VCaP (cell line): ENCODE results near the gene PDE4DIP.
"Not testable (repeated sequence)": the region's sequence is repeated elsewhere in the genome, so short reads cannot be mapped to it uniquely, and the experiment has no call there.

ENCODE experiments used
- H3K27ac ChIP-seq: fragments of 450-650 bp; 2 replicates; pipeline ENCODE4 v1.5.1; 2017

PDE4DIP gene

GRCh38 chr1:148874408-148875388 lies 30.5 kb downstream of the PDE4DIP start:
- H3K27ac ChIP-seq = not testable (repeated sequence)

- H3K27ac ChIP-seq = not testable (repeated sequence)
Measured at GRCh38 chr1:148879812-148880416, 35.7 kb downstream of the PDE4DIP start.

GRCh38 chr1:148881261-148881660 lies 37.0 kb downstream of the PDE4DIP start:
- not testable (repeated sequence) for H3K27ac ChIP-seq

- H3K27ac ChIP-seq = not testable (repeated sequence)
Measured at GRCh38 chr1:148885219-148885618, 41.0 kb downstream of the PDE4DIP start.

- not testable (repeated sequence) for H3K27ac ChIP-seq
Measured at GRCh38 chr1:148886293-148886692, 42.1 kb downstream of the PDE4DIP start.

- not testable (repeated sequence) for H3K27ac ChIP-seq
Measured at GRCh38 chr1:148888597-148888996, 44.4 kb downstream of the PDE4DIP start.

- H3K27ac ChIP-seq = not testable (repeated sequence)
Measured at GRCh38 chr1:148889267-148890074, 45.2 kb downstream of the PDE4DIP start.

GRCh38 chr1:148890075-148890568 lies 45.9 kb downstream of the PDE4DIP start:
- H3K27ac ChIP-seq = not testable (repeated sequence)

GRCh38 chr1:148894360-148895352 lies 50.4 kb downstream of the PDE4DIP start:
- H3K27ac ChIP-seq = not testable (repeated sequence)

GRCh38 chr1:148900026-148900425 lies 55.8 kb downstream of the PDE4DIP start:
- not testable (repeated sequence) for H3K27ac ChIP-seq

GRCh38 chr1:148900691-148901090 lies 56.5 kb downstream of the PDE4DIP start:
- H3K27ac ChIP-seq = not testable (repeated sequence)

- H3K27ac ChIP-seq = not testable (repeated sequence)
Measured at GRCh38 chr1:148901150-148901952, 57.1 kb downstream of the PDE4DIP start.

- not testable (repeated sequence) for H3K27ac ChIP-seq
Measured at GRCh38 chr1:148901953-148902341, 57.7 kb downstream of the PDE4DIP start.

GRCh38 chr1:148909219-148909826 lies 65.1 kb downstream of the PDE4DIP start:
- H3K27ac ChIP-seq = not testable (repeated sequence)

GRCh38 chr1:148911303-148911928 lies 67.2 kb downstream of the PDE4DIP start:
- H3K27ac ChIP-seq = not testable (repeated sequence)

- not testable (repeated sequence) for H3K27ac ChIP-seq
Measured at GRCh38 chr1:148916222-148916621, 72.0 kb downstream of the PDE4DIP start.

GRCh38 chr1:148916695-148917348 lies 72.6 kb downstream of the PDE4DIP start:
- not testable (repeated sequence) for H3K27ac ChIP-seq

GRCh38 chr1:148918836-148919447 lies 74.7 kb downstream of the PDE4DIP start:
- H3K27ac ChIP-seq = not testable (repeated sequence)
